GM12875 (cell line): Measurements from ENCODE around the gene ZNF408.

Source experiments
- H3K4me3 ChIP-seq: one replicate; pipeline ENCODE4 v1.5.1; 2011; ENCODE audit warnings: low read depth, low read length, control low read depth
- TF ChIP-seq, protein P1 (sequence below): IDR thresholded peaks from 2 replicates; pipeline ENCODE4 v1.5.1; 2011; ENCODE audit warnings: low read depth, mild to moderate bottlenecking, control low read depth, inconsistent platforms, low read length, moderate library complexity, borderline replicate concordance; ENCODE audit not compliant: insufficient read depth

ZNF408 gene

GRCh38 chr11:46676436-46677158 lies 24.2 kb upstream of the ZNF408 start:
- TF ChIP-seq, protein P1, sequence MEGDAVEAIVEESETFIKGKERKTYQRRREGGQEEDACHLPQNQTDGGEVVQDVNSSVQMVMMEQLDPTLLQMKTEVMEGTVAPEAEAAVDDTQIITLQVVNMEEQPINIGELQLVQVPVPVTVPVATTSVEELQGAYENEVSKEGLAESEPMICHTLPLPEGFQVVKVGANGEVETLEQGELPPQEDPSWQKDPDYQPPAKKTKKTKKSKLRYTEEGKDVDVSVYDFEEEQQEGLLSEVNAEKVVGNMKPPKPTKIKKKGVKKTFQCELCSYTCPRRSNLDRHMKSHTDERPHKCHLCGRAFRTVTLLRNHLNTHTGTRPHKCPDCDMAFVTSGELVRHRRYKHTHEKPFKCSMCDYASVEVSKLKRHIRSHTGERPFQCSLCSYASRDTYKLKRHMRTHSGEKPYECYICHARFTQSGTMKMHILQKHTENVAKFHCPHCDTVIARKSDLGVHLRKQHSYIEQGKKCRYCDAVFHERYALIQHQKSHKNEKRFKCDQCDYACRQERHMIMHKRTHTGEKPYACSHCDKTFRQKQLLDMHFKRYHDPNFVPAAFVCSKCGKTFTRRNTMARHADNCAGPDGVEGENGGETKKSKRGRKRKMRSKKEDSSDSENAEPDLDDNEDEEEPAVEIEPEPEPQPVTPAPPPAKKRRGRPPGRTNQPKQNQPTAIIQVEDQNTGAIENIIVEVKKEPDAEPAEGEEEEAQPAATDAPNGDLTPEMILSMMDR, result no peak
- H3K4me3 ChIP-seq, result no peak overlapping the region

DNA sequence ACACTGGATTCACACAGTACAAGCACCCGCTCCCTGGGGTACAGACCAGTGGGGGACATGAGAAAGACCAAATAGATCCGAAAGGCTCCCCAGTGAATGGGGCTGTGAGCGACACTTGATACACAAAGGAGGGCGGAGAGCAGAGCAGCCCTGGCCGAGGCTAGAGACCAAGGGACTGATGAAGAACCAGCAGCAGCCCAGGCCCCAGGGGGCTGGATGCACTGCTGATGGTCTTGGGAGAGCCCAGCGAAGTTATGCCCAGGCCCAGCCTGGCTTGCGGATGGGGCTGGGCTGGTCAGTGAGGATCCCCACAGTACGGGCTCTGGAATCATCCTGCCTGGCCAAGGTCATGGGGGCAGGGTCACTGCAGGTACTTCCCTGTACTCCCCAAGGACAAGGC lies 23.7 kb upstream of the ZNF408 start:
- TF ChIP-seq, protein P1, result no peak
- no peak overlapping the region for H3K4me3 ChIP-seq

- TF ChIP-seq, protein P1, result no peak
- no peak overlapping the region for H3K4me3 ChIP-seq
Observed at GRCh38 chr11:46677991-46678740, 22.7 kb upstream of the ZNF408 start.

DNA sequence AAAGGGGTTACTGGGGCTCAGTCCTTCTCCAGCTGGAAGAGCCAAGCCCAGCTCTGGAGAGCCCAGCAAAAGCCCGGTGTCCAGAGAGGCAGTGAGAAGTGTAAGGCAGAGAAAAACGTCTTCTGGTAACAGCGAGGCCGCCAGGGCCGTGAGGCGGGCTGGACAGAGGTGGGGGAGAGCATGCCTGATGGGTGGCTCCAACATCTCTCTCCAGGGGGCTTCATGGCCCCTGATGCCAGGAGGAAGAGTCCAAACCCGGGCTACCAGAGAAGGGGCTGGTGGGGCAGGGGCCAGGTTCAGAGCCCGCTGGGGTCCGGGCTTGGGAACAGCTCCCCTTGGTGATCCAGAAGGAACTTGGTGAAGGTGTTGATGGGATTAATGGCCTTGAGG lies 22.1 kb upstream of the ZNF408 start:
- TF ChIP-seq, protein P1, result no peak
- H3K4me3 ChIP-seq, result no peak overlapping the region

- TF ChIP-seq, protein P1, result no peak
- H3K4me3 ChIP-seq, result no peak overlapping the region
Observed at GRCh38 chr11:46679241-46680163, 21.3 kb upstream of the ZNF408 start.

DNA sequence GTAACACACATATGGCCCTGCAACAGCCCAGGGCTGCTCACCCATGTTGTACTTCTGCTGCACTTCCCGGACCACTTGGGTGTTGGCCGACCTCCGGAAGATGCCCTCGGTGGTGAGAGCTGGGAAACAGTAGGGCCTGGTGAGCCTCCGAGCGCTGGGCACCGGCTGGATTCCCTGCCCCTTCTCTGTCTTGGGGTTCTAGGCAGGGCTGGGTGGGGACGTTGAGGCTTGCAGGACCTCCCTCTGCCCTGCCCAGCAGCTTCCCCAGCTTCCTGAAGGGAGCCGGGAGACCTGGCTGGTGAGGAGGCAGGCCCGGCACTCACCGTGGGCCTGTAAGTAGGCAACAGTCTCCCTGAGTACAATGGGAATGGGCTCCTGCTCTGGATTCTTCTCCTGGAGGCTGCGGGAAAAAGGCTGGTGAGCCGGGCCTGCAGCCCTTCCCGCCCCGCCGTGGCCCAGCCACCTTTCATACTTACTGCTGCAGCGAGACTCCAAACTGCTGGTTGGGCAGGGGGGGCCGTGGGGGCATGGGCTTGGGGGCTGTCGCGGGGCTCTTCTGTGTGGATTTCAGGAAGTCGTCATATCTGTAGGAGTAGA lies 20.6 kb upstream of the ZNF408 start:
- H3K4me3 ChIP-seq, result no peak overlapping the region
- TF ChIP-seq, protein P1, result no peak
